Pancreas (tissue), 10 donors: ENCODE data around the gene CPTP. TPM values are rescaled to one million over a fixed set of nuclear protein-coding genes. Genes with fewer than 3 reads are reported as not detected.

ENCODE experiments used
- ATAC-seq, 4 donors: fragments of 200-7000 bp; cut with Tn5 transposase; one replicate each; pipeline versions ENCODE4 v1.8.0 to v1.9.1; 2020; ENCODE audit warnings: mild to moderate bottlenecking in 4 of 4, moderate library complexity in 4 of 4
- DNase-seq, 6 donors: peaks; one replicate each; pipeline ENCODE4 v3.0.0-alpha.2; 2020
- FAIRE-seq: peaks from 2 replicates; lab custom pipeline; 2012; peaks lifted over from hg19 to GRCh38; lab: Jason Lieb, UNC
- H3K27ac ChIP-seq, 4 donors: fragments of 200-600 bp; sonication (generic); 1 replicate in 3 of 4; 2 replicates in 1 of 4; pipeline versions ENCODE4 v1.5.0 to v1.8.0; 2020
- H3K27me3 ChIP-seq, 4 donors: fragments of 200-600 bp; one replicate each; pipeline ENCODE4 v1.8.0; 2021
- H3K36me3 ChIP-seq, 3 donors: fragments of 200-600 bp; sonication (generic) in 1 of 3; one replicate each; pipeline versions ENCODE4 v1.5.0 to v1.8.0; 2020 to 2021
- H3K4me1 ChIP-seq, 3 donors: fragments of 200-600 bp; one replicate each; pipeline ENCODE4 v1.8.0; 2021
- H3K4me3 ChIP-seq, 4 donors: fragments of 200-600 bp; sonication (generic) in 2 of 4; one replicate each; pipeline versions ENCODE4 v1.5.0 to v1.8.0; 2020 to 2021
- H3K9me3 ChIP-seq, 4 donors: fragments of 200-600 bp; one replicate each; pipeline ENCODE4 v1.8.0; 2021
- WGBS, 2 donors: extraction: QIAGEN DNeasy Blood & Tissue Kit; methylation state at CpG; one replicate each; pipeline ENCODE4 v1.1.7; 2013; 5-methylcytosine and 5-hydroxymethylcytosine counted together
- intact Hi-C, 3 donors: fragments of 100-400 bp; cut with DNase I; formaldehyde crosslinking; loops; one replicate each; pipeline versions ENCODE4 v1.11.1 to v1.14.2; 2022
- polyA plus RNA-seq, 2 donors: library from polyadenylated mRNA; stranded (reverse); fragments of 200-250 nt; gene quantifications; one replicate each; pipeline ENCODE4 v1.2.3, GENCODE V29; 2013
- total RNA-seq, 6 donors: library from RNA; stranded (reverse); fragmentation: NEBNext Ultra II Directional in 4 of 6; extraction: Animal tissue kit (Norgen Biotek cat#: 25700) in 4 of 6; gene quantifications; one replicate each; pipeline versions ENCODE4 v1.2.1 to v1.2.4, GENCODE V29; 2021 to 2023
- TF ChIP-seq, protein P1 (sequence below), 4 donors: fragments of 200-600 bp; sonication (generic) in 3 of 4; IDR thresholded peaks; one replicate each; pipeline versions ENCODE4 v1.5.0 to v1.8.0; 2021; ENCODE audit warnings: antibody characterized with exemption in 4 of 4
- donor health status: healthy with polysubstance abuse.
- donor health status: DM: no; HTN: no; CAD: no; lungs with moderate emphysema.
- donor health status: DM: no; HTN: no; CAD: no.
- donor health status: control.
- donor health status: control.
- donor health status: Bipolar disorder and iron deficiency.
- donor health status: DM: yes; HTN: yes; CAD: no.
- donor health status: DM: no; HTN: no; CAD: no.
- donor health status: DM: no; HTN: no; CAD: no.
- donor health status: DM: yes; HTN: yes; CAD: no.

Gene CPTP
- 10 to 100 TPM in 5 of 6 donors, 1 to 10 TPM in 1; 8.0 to 14.8 (median 10.7) TPM for total RNA-seq
- polyA plus RNA-seq = 10 to 100 TPM; 11.3 to 22.0 TPM

DNA sequence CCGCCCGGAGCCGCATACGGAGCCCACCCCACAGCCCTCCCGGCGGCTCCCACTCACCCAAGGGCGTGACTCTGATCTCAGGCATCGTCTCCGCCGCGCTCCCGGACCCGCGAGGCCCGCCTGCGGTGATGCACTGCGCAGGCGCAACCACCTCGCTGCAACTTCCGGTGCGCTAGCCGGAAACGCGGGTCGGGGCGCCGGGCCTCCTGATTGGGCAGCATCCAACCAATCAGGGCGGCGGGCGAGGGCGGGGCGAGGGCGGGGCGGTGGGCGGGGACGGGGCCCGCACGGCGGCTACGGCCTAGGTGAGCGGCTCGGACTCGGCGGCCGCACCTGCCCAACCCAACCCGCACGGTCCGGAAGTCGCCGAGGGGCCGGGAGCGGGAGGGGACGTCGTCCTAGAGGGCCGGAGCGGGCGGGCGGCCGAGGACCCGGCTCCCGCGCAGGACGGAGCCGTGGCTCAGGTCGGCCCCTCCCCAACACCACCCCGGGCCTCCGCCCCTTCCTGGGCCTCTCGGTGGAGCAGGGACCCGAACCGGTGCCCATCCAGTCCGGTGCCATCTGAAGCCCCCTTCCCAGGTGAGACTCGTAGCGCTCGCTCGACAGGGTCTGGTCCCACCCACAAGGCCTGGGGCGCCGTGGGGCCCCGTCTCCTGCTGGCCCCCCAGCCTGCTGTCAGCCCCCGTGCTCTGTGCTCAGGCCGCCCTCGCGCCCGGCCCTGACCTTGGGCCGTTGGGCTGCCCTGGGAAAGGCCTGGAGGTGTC lies at the start of gene CPTP, which contains the start of gene INTS11:
TSS of gene CPTP (plus strand) at position 279 of the 764 bp plus-strand sequence. CDS start 2,109 bp downstream, outside the sequence.
TSS of gene INTS11 (minus strand) at position 137 of the 764 bp plus-strand sequence. CDS start at position 85, 52 bp downstream.
- TF ChIP-seq, protein P1, sequence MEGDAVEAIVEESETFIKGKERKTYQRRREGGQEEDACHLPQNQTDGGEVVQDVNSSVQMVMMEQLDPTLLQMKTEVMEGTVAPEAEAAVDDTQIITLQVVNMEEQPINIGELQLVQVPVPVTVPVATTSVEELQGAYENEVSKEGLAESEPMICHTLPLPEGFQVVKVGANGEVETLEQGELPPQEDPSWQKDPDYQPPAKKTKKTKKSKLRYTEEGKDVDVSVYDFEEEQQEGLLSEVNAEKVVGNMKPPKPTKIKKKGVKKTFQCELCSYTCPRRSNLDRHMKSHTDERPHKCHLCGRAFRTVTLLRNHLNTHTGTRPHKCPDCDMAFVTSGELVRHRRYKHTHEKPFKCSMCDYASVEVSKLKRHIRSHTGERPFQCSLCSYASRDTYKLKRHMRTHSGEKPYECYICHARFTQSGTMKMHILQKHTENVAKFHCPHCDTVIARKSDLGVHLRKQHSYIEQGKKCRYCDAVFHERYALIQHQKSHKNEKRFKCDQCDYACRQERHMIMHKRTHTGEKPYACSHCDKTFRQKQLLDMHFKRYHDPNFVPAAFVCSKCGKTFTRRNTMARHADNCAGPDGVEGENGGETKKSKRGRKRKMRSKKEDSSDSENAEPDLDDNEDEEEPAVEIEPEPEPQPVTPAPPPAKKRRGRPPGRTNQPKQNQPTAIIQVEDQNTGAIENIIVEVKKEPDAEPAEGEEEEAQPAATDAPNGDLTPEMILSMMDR (IDR thresholded peaks at IDR 0.05) = no peak
- peak; percentile 86 to 95 (median 90) for ATAC-seq
- no peak for FAIRE-seq
- peak; percentile 92 to 99 (median 96) for DNase-seq
- H3K4me1 ChIP-seq = peaks cover 6 to 19% (median 18%) of the 10 kb centered on the region in 3 donors
- 0% methylated on average over 49 to 84 of the region's 84 CpGs for WGBS, 2 donors
- H3K27ac ChIP-seq = peak within 1 kb of the TSS; percentile 81 to 90 (median 84)
- no peaks in the 10 kb centered on the region for H3K9me3 ChIP-seq
- no peaks in the 10 kb centered on the region for H3K27me3 ChIP-seq
- H3K4me3 ChIP-seq = peak within 1 kb of the TSS; percentile 93 to 99 (median 97)
- intact Hi-C loops = no loop called here
- no peaks in the 10 kb centered on the region for H3K36me3 ChIP-seq

DNA sequence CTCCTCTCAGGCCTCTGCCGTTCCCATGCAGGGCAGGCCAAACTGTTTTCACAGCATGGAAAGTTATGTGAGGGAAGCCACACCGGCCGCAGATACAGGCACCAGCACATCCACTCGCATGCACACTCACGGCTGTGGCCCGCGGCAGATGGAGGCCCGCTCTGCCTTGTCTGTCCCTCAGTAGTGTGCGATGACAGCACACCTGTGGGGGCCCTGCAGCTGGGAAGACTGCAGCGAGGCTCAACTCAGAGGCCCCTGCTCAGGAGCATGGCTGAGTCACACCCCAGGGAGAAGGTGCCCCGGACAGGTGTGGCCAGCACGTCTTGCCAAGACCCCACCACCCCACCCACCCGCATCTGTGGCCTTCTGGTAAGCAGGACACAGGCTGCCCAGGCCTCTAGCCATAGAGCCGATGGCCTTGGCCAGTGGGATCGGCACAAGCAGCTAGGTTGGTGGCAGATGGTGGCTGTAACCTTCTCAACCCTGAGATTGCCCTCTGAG lies 49.6 kb upstream of the CPTP start:
- Histone ChIP-seq H3K36me3 (no peaks in the 10 kb centered on the region), H3K27me3 (no peaks in the 10 kb centered on the region), H3K27ac (no peak overlapping the region), H3K4me1 (peaks cover 10 to 21% (median 14%) of the 10 kb centered on the region in 3 donors), H3K4me3 (no peak overlapping the region), H3K9me3 (no peaks in the 10 kb centered on the region)
- DNase-seq = peak in 1 of 6 donors; percentile 76
- intact Hi-C loops = no loop called here
- WGBS, 2 donors = 86 to 87% methylated on average over 15 of the region's 15 CpGs
- no peak for ATAC-seq
- FAIRE-seq = no peak
- TF ChIP-seq, protein P1 (IDR thresholded peaks at IDR 0.05) = no peak

DNA sequence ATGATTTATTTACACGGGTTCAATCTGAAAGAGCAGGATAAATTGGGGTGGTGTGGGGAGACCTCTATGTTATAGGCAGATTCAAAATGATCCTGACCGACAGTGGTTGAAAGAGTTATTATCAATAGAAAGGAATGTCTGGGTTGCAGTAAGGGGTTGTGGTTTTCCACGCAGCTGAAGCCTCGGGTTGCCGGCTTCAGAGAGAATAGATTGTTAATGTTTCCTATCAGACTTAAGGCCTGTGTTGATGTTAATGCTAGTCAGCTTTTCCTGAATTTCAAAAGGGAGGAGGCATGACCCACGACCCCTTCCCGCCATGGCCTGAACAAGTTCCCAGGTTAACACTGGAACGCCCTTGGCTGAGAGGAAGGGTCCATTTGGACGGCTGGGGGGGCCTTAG lies 48.8 kb upstream of the CPTP start:
- Histone ChIP-seq H3K4me3 (no peak overlapping the region), H3K27me3 (no peaks in the 10 kb centered on the region), H3K27ac (no peak overlapping the region), H3K36me3 (no peaks in the 10 kb centered on the region), H3K9me3 (no peaks in the 10 kb centered on the region), H3K4me1 (peaks cover 7 to 21% (median 12%) of the 10 kb centered on the region in 3 donors)
- intact Hi-C loops = no loop called here
- TF ChIP-seq, protein P1 (IDR thresholded peaks at IDR 0.05) = no peak
- no peak for FAIRE-seq
- WGBS, 2 donors = 78 to 83% methylated on average over 9 of the region's 9 CpGs
- ATAC-seq = no peak
- DNase-seq = no peak

DNA sequence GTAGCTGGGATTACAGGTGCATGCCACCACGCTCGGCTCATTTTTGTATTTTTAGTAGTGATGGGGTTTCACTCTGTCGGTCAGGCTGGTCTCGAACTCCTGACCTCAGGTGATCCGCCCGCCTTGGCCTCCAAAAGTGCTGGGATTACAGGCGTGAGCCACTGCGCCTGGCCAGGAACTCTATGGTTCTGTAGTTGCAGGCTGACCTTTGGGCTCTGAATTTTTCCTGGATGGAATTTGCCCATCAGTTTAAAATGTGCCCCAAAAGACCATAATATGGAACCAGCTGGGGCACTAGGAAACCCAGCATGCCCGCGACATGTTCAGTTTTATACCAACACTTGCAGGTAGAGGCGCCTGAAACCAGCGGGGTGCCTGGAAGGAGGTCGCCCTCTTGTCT lies 46.0 kb upstream of the CPTP start:
- DNase-seq (no peak), ATAC-seq (no peak), FAIRE-seq (no peak)
- Histone ChIP-seq H3K27ac (no peak overlapping the region), H3K4me3 (no peak overlapping the region), H3K27me3 (no peaks in the 10 kb centered on the region), H3K9me3 (no peaks in the 10 kb centered on the region), H3K4me1 (peaks cover 5 to 13% (median 11%) of the 10 kb centered on the region in 3 donors), H3K36me3 (no peaks in the 10 kb centered on the region)
- TF ChIP-seq, protein P1 (IDR thresholded peaks at IDR 0.05) = no peak
- 92 to 95% methylated on average over 13 of the region's 13 CpGs for WGBS, 2 donors
- intact Hi-C loops = no loop called here
